HG03108 (cell line): ENCODE data around the gene ATP8B2.
"Not testable (repeated sequence)": the region's sequence is repeated elsewhere in the genome, so short reads cannot be mapped to it uniquely, and the experiment has no call there.

Experiments
- ATAC-seq: cut with Tn5 transposase; IDR thresholded peaks from one replicate; pipeline ENCODE4 v1.9.1; 2021; ENCODE audit warnings: moderate library complexity; ENCODE audit not compliant: unreplicated experiment

Gene ATP8B2

GRCh38 chr1:154346276-154346917, 21.1 kb downstream of the ATP8B2 start:
- ATAC-seq: no peak

- no peak for ATAC-seq
Measured at GRCh38 chr1:154347961-154348360, 22.6 kb downstream of the ATP8B2 start.

DNA sequence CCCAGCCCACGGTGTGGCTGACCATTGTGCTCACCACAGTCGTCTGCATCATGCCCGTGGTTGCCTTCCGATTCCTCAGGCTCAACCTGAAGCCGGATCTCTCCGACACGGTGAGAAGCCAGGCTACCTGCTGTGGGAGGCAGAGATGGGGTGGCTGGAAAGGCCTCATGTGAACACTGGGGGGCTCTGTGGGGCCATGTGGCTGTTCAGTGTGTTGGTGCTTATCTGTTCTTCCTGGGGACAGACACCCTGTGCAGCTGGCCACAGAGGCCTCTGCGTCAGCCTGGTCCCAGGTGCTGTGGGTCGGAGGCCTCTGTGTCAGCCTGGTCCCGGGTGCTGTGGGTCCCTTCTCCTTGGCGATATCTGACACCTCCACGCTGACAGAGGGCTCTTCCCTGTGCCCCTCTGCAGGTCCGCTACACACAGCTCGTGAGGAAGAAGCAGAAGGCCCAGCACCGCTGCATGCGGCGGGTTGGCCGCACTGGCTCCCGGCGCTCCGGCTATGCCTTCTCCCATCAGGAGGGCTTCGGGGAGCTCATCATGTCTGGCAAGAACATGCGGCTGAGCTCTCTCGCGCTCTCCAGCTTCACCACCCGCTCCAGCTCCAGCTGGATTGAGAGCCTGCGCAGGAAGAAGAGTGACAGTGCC, 23.2 kb downstream of the ATP8B2 start:
- ATAC-seq: no peak

DNA sequence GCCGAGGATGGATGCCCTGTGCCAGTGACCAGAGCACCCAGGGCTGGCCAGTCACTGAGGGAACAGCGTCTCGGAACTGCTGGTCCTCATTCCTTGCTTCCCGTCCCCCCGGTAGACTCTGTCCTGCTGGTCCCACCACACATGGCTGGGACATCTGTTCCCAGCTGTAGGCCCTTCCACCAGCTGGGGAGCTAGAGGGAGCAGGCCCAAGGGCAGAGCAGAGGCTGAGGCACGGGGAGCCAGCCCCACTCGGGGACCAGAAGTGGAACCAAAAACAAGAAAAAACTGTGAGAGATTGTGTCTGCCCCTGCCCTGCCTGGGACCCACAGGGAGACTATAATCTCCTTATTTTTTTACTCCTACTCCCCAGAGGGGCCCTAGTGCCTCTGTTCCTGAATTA, 23.8 kb downstream of the ATP8B2 start:
- no peak for ATAC-seq

DNA sequence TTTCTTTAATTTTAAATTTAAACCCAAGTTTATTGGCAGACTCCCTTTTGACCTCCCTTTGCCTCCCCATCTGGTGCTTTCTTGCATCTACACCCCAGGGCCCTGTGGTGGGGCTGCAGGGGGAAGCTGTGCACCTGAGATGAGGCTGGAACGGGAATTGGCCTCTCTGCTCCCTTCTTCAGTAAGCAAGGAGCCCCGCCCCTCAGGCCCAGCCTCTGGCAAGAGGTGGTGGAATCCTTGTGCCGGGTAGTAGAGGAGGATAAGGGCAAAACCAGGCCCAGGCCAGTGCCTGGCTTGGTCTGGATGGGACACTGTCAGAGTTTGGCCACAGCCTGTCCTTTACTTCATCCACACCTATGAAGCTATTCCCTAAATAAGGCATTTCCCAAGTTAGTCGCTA, 25.1 kb downstream of the ATP8B2 start:
- no peak for ATAC-seq

DNA sequence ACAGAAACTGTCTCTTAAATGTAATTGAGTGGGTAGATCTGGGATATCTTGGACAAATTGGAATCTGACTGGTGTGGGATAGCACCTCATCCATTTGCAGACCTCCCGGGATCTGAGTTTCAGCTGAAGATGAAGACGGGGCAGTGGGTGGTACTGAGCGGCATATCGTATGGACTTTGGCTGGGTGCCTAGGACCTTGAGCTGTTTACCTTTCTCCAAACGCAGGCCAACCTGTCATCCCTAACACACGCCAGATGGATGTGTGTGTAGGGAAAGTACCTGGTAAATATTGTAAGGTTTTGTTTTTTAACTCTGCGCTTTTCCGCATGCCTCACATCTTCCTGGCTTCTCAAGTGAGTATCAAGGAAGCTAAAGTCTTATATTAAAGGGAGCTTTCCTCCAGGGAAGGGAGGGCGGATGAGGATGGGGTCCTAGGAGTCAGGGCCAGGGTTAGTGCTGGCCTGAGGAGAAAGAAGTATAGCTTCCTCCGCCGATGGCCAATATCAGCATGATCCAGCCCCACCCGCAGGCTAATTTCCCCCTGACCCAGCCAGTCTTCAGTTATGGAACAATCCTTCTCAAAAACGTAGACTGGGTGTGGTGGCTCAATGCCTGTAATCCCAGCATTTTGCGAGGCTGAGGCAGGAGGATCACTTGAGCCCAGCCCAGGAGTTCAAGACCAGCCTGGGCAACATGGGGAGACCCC, 26.2 kb downstream of the ATP8B2 start:
- no peak for ATAC-seq

GRCh38 chr1:154352245-154352580, 26.9 kb downstream of the ATP8B2 start:
- no peak for ATAC-seq

- no peak for ATAC-seq
Measured at GRCh38 chr1:154352581-154353459, 27.5 kb downstream of the ATP8B2 start.

DNA sequence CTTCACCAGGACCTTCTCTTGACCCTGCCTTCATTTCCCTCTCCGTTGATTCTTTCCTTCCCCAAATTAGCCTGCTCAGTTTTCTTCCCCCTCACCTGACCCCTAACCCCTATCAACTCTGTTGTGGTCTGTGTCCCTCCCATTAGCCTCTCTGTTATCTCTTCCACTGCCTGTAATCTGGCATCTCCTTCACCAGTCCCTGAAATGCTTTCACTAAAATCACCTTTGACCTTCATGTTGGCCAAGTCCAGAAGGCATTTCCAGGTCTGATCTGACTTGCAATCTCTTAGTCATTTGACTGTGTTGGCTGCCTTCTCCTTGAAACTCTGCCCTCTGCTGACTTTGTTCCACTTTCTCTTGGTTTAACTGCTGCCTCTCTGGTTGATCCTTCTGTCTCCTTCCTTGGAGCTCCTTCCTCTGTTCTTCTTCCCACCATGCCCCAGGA, 28.2 kb downstream of the ATP8B2 start:
- no peak for ATAC-seq

GRCh38 chr1:154353966-154354365, 28.6 kb downstream of the ATP8B2 start:
- no peak for ATAC-seq

DNA sequence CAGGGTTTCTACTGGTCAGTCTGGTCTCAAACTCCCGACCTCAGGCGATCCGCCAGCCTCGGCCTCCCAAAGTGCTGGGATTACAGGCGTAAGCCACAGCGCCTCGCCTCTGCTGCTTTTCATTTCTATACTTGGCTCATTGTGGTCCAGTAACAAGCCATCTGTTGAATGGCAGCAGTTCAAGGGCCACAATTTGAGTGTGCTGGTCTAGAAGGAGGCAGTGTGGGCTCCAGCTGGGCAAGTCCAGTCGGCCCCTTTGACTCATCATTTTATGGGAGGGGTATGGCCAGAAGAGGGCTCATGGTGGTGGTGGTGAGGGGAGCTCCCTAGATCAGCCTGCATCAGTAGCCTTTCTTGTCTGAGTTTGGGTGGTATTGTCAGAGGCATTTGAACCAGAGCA, 33.2 kb downstream of the ATP8B2 start:
- ATAC-seq: no peak

- ATAC-seq: no peak
Measured at GRCh38 chr1:154360288-154360687, 35.0 kb downstream of the ATP8B2 start.

DNA sequence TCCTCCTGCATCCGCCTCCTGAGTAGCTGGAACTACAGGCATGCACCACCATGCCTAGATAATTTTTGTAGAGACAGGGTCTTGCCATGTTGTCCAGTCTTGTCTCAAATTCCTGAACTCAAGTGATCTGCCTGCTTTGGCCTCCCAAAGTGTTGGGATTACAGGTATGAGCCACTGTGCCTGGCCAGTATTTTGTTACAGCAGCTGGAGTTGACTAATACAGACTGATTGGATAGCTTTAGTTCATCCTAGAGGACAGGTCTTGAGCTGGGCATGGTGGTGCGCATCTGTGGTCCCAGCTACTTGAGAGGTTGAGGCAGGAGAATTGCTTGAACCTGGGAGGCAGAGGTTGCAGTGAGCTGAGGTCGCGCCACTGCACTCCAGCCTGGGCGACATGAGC, 35.6 kb downstream of the ATP8B2 start:
- ATAC-seq: not testable (repeated sequence)

- ATAC-seq: no peak
Measured at GRCh38 chr1:154361357-154361756, 36.0 kb downstream of the ATP8B2 start.

DNA sequence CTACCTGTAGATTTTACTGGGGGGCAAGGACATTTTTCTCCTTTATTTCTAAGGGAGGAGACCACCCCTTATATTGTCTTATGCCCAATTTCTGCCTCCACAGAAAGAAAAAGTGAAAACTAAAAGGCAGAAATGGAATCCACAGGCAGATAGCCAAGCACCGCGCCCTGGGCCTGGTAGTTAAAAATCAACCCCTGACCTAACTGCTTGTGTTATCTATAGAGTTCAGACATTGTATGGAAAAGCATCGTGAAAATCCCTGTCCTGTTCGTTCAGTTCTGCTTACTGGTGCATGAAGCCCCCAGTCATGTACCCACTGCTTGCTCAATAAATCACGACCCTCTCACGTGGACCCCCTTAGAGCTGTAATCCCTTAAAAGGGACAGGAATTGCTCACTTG, 46.1 kb downstream of the ATP8B2 start:
- no peak for ATAC-seq

DNA sequence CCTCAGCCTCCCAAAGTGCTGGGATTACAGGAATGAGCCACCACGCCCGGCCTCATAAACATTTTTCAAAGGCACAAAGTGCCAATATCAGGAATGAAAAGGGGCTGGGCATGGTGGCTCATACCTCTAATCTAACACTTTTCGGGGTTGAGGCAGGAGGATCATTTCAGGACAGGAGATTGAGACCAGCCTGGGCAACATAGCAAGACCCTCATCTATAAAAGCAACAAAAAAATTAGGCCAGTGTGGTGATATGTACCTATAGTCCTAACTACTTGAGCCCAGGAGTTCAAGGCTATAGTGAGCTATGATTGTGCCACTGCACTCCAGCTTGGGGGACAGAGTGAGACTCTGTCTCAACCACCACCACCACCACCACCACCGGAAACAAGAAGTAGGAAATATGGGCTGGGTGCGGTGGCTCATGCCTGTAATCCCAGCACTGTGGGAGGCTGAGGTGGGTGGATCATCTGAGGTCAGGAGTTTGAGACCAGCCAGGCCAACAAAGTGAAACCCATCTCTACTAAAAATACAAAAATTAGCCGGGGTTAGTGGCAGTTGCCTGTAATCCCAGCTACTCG, 48.5 kb downstream of the ATP8B2 start:
- ATAC-seq: not testable (repeated sequence)

DNA sequence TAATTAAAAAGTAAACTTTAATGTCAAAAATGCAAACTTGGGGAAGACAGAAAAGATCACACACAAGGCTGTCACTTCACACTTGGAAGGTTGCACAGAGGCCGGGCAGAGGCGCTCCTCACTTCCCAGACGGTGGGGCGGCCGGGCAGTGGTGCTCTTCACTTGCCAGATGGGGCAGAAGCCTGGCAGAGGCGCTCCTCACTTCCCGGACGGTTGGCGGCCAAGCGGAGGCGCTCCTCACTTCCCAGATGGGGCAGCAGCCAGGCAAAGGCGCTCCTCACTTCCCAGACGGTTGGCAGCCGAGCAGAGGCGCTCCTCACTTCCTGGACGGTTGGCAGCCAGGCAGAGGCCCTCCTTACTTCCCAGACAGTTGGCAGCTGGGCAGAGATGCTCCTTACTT, 54.0 kb downstream of the ATP8B2 start:
- ATAC-seq: no peak

- no peak for ATAC-seq
Measured at GRCh38 chr1:154384650-154385489, 59.5 kb downstream of the ATP8B2 start.

GRCh38 chr1:154386643-154387352, 61.5 kb downstream of the ATP8B2 start:
- no peak for ATAC-seq
